IMR-90 (cell line): Measurements from ENCODE around the gene AHNAK2. TPM values are rescaled to one million over a fixed set of nuclear protein-coding genes. Genes with fewer than 3 reads are reported as not detected.

ENCODE experiments used
- ATAC-seq: fragments of 200-7000 bp; cut with Tn5 transposase; 2 replicates; pipeline ENCODE4 v1.9.1; 2020; ENCODE audit warnings: low read depth, mild to moderate bottlenecking, moderate library complexity
- BruUV-seq: library from RNA; stranded (reverse); fragments of 400-500 nt; replicated peaks from 2 replicates; lab custom pipeline; 2021; lab: Mats Ljungman, UMichigan
- CTCF ChIA-PET: fragments of 300-600 bp; formaldehyde crosslinking; extraction: SDS; loops from one replicate; lab custom pipeline; 2021; ENCODE audit warnings: antibody characterized with exemption; lab: Yijun Ruan, JAX
- POLR2A ChIA-PET: fragments of 300-600 bp; sonication (Branson Sonifier 250); formaldehyde crosslinking; loops from one replicate; lab custom pipeline; 2022; ENCODE audit warnings: antibody characterized with exemption; ENCODE audit not compliant: unreplicated experiment; lab: Charles Lee
- DNase-seq: peaks from one replicate; pipeline ENCODE4 v3.0.0; 2013
- H2AFZ ChIP-seq: replicated peaks from 2 replicates; pipeline ENCODE3; 2013; ENCODE audit warnings: low read length, mild to moderate bottlenecking; ENCODE audit not compliant: poor library complexity
- H2AK5ac ChIP-seq: 2 replicates; pipeline ENCODE4 v1.6.1; 2013; ENCODE audit warnings: low read depth, low read length, inconsistent platforms
- H2AK9ac ChIP-seq: replicated peaks from 2 replicates; pipeline ENCODE3; 2013; ENCODE audit warnings: mild to moderate bottlenecking, low read depth, low read length, moderate library complexity; ENCODE audit not compliant: poor library complexity
- H2BK120ac ChIP-seq: 2 replicates; pipeline ENCODE4 v1.6.1; 2013; ENCODE audit warnings: low read depth, low read length, inconsistent platforms
- H2BK15ac ChIP-seq: 3 replicates; pipeline ENCODE4 v1.6.1; 2013; ENCODE audit warnings: low read depth, low read length, inconsistent platforms
- H2BK20ac ChIP-seq: 2 replicates; pipeline ENCODE4 v1.6.1; 2013; ENCODE audit warnings: low read depth, mild to moderate bottlenecking, inconsistent platforms, low read length, moderate library complexity
- H2BK5ac ChIP-seq: 2 replicates; pipeline ENCODE4 v1.6.1; 2013; ENCODE audit warnings: mild to moderate bottlenecking, low read depth, low read length, inconsistent platforms; ENCODE audit not compliant: poor library complexity, severe bottlenecking
- H3K14ac ChIP-seq: replicated peaks from 2 replicates; pipeline ENCODE4 v1.6.1; 2013; ENCODE audit warnings: low read depth, low read length, inconsistent platforms
- H3K18ac ChIP-seq: 2 replicates; pipeline ENCODE4 v1.6.1; 2013; ENCODE audit warnings: low read depth, low read length, control low read depth
- H3K23ac ChIP-seq: 2 replicates; pipeline ENCODE4 v1.6.1; 2013; ENCODE audit warnings: low read depth, low read length, inconsistent platforms
- H3K27ac ChIP-seq: 2 replicates; pipeline ENCODE4 v1.5.1; 2013; ENCODE audit warnings: mild to moderate bottlenecking, control low read depth, low read length; ENCODE audit not compliant: insufficient read depth
- H3K27me3 ChIP-seq: 2 replicates; pipeline ENCODE4 v1.6.1; 2013; ENCODE audit warnings: low read length; ENCODE audit not compliant: control insufficient read depth, insufficient read depth
- H3K36me3 ChIP-seq: 2 replicates; pipeline ENCODE4 v1.6.1; 2013; ENCODE audit warnings: low read length, mixed read lengths; ENCODE audit not compliant: control insufficient read depth, insufficient read depth
- H3K4ac ChIP-seq: 2 replicates; pipeline ENCODE4 v1.6.1; 2013; ENCODE audit warnings: low read depth, low read length, inconsistent platforms
- H3K4me1 ChIP-seq: 2 replicates; pipeline ENCODE4 v1.6.1; 2013; ENCODE audit warnings: low read length, mixed read lengths; ENCODE audit not compliant: control insufficient read depth, insufficient read depth
- H3K4me2 ChIP-seq: 2 replicates; pipeline ENCODE4 v1.6.1; 2013; ENCODE audit warnings: low read depth, mild to moderate bottlenecking, control low read depth, low read length, moderate library complexity
- H3K4me3 ChIP-seq: 2 replicates; pipeline ENCODE4 v1.5.1; 2013; ENCODE audit warnings: low read depth, mild to moderate bottlenecking, control low read depth, low read length, moderate library complexity; ENCODE audit not compliant: insufficient read depth
- H3K56ac ChIP-seq: 2 replicates; pipeline ENCODE4 v1.6.1; 2013; ENCODE audit warnings: low read length, inconsistent platforms; ENCODE audit not compliant: insufficient read depth; ENCODE audit errors: extremely low read depth
- H3K79me1 ChIP-seq, 2 experiments: 2 replicates each; pipeline ENCODE4 v1.6.1; 2013; ENCODE audit warnings: low read length in 2 of 2, inconsistent platforms in 1 of 2, low read depth in 1 of 2
- H3K9ac ChIP-seq: 2 replicates; pipeline ENCODE4 v1.6.1; 2013; ENCODE audit warnings: low read depth, low read length, control low read depth
- H3K9me1 ChIP-seq: 2 replicates; pipeline ENCODE4 v1.6.1; 2013; ENCODE audit warnings: low read length, inconsistent platforms; ENCODE audit not compliant: insufficient read depth
- H3K9me3 ChIP-seq: 2 replicates; pipeline ENCODE4 v1.6.1; 2013; ENCODE audit warnings: low read length; ENCODE audit not compliant: control insufficient read depth, insufficient read depth
- H4K20me1 ChIP-seq: 2 replicates; pipeline ENCODE4 v1.6.1; 2013; ENCODE audit warnings: low read length, inconsistent platforms; ENCODE audit not compliant: insufficient read depth
- H4K5ac ChIP-seq: 2 replicates; pipeline ENCODE4 v1.6.1; 2013; ENCODE audit warnings: mild to moderate bottlenecking, low read depth, low read length, control low read depth
- H4K8ac ChIP-seq, 2 experiments: 2 replicates each; pipeline ENCODE4 v1.6.1; 2013; ENCODE audit warnings: low read depth in 2 of 2, low read length in 2 of 2, control low read depth in 1 of 2, inconsistent platforms in 1 of 2
- H4K91ac ChIP-seq: 2 replicates; pipeline ENCODE4 v1.6.1; 2013; ENCODE audit warnings: low read depth, low read length, inconsistent platforms; ENCODE audit not compliant: insufficient read depth
- BHLHE40 ChIP-seq: fragments of 150-350 bp; IDR thresholded peaks from 2 replicates; pipeline ENCODE4 v1.6.1; 2016; ENCODE audit warnings: mild to moderate bottlenecking, low read depth, low read length
- CEBPB ChIP-seq: IDR thresholded peaks from 2 replicates; pipeline ENCODE4 v1.6.1; 2012; ENCODE audit warnings: low read depth, low read length, improper control_type of control experiment
- CHD1 ChIP-seq: IDR thresholded peaks from 2 replicates; pipeline ENCODE4 v1.6.1; 2012; ENCODE audit warnings: low read depth, low read length, improper control_type of control experiment
- CTCF ChIP-seq: conservative IDR thresholded peaks from 2 replicates; pipeline ENCODE4 v1.5.1; 2012; ENCODE audit warnings: mild to moderate bottlenecking, low read depth, low read length, improper control_type of control experiment
- FOS ChIP-seq: fragments of 150-350 bp; IDR thresholded peaks from 2 replicates; pipeline ENCODE4 v1.6.1; 2016; ENCODE audit warnings: low read depth, low read length
- MXI1 ChIP-seq: IDR thresholded peaks from 2 replicates; pipeline ENCODE4 v1.6.1; 2012; ENCODE audit warnings: low read depth, mild to moderate bottlenecking, low read length, moderate library complexity, borderline replicate concordance
- NFE2L2 ChIP-seq: fragments of 150-350 bp; IDR thresholded peaks from 2 replicates; pipeline ENCODE4 v1.6.1; 2016; ENCODE audit warnings: low read depth, mild to moderate bottlenecking, low read length
- RCOR1 ChIP-seq: IDR thresholded peaks from 2 replicates; pipeline ENCODE4 v1.6.1; 2012; ENCODE audit warnings: mild to moderate bottlenecking, low read length, improper control_type of control experiment; ENCODE audit not compliant: insufficient replicate concordance
- WGBS, 2 experiments: methylation state at CpG; one replicate each; pipeline versions ENCODE4 v1.1.5 to v1.1.7; 2013; ENCODE audit warnings: missing lambda C conversion rate in 2 of 2; ENCODE audit not compliant: insufficient read length in 1 of 2; ENCODE audit errors: extremely low coverage in 2 of 2; 5-methylcytosine and 5-hydroxymethylcytosine counted together
- dilution Hi-C: fragments of 300-500 bp; cut with HindIII; formaldehyde crosslinking; loops from one replicate; pipeline ENCODE4 v1.14.3; 2018; ENCODE audit warnings: low sequenced_read_pairs; ENCODE audit not compliant: unreplicated experiment
- in situ Hi-C: fragments of 300-500 bp; cut with MboI; formaldehyde crosslinking; loops from 3 replicates; pipeline ENCODE4 v1.14.3; 2019; ENCODE audit warnings: low sequenced_read_pairs, inconsistent platforms, mixed read lengths
- intact Hi-C: fragments of 100-400 bp; cut with micrococcal nuclease; formaldehyde crosslinking; loops from 2 replicates; pipeline ENCODE4 v1.10.0; 2022
- polyA plus RNA-seq, 3 experiments: library from polyadenylated mRNA; depleted of rRNA; stranded (reverse); fragments of >200 nt; gene quantifications; 2 replicates each; pipeline ENCODE4 v1.2.3, GENCODE V29; 2012; ENCODE audit warnings: low replicate concordance in 1 of 3
- total RNA-seq: library from RNA; depleted of rRNA; stranded (reverse); fragments of >200 nt; gene quantifications from 2 replicates; pipeline ENCODE4 v1.2.3, GENCODE V29; 2012

Gene AHNAK2
- total and polyA plus RNA-seq, 2 of the 4 experiments (the other 2 are of a cell fraction) = 2.6 to 7.9 TPM

- no peak for DNase-seq
- Histone ChIP-seq H3K79me1 (no peaks in the 10 kb centered on the region), H3K27ac (no peak overlapping the region), H3K36me3 (no peaks in the 10 kb centered on the region), H2AFZ (no peak overlapping the region), H2BK5ac (no peak overlapping the region), H2BK120ac (no peak overlapping the region), H4K20me1 (no peaks in the 10 kb centered on the region), H3K9me3 (no peaks in the 10 kb centered on the region), H3K14ac (no peak overlapping the region), H3K4ac (no peak overlapping the region), H2AK5ac (no peak overlapping the region), H3K23ac (no peak overlapping the region), H3K18ac (no peak overlapping the region), H3K27me3 (peaks cover 24% of the 10 kb centered on the region), H4K5ac (no peak overlapping the region), H2BK15ac (no peak overlapping the region), H3K56ac (no peak overlapping the region), H2BK20ac (no peak overlapping the region), H3K9ac (no peak overlapping the region), H4K91ac (no peak overlapping the region), H2AK9ac (no peak overlapping the region), H4K8ac (no peak overlapping the region), H3K4me1 (no peaks in the 10 kb centered on the region), H3K9me1 (no peaks in the 10 kb centered on the region), H3K4me3 (no peak overlapping the region), H3K4me2 (no peak overlapping the region)
- ChIA-PET CTCF (interaction anchor here (0.9 kb wide), 1 partner anchor 19 kb away, joined by 7 read pairs; no protein-coding TSS in a partner anchor), POLR2A (no interaction called here)
- intact Hi-C loops = no loop called here
- 0% methylated on average over 1 of the region's 4 CpGs; no CpG with 5 or more reads in 1 of the 2 experiments for WGBS, 2 experiments
- BruUV-seq = no TSS peak
- ATAC-seq = no peak
- in situ Hi-C loops = no loop called here
- TF ChIP-seq MXI1 (no peak), RCOR1 (no peak), NFE2L2 (no peak), CEBPB (no peak), BHLHE40 (no peak), FOS (no peak), CHD1 (no peak), CTCF (no peak)
- dilution Hi-C loops = no loop called here
These were observed 60.2 kb downstream of the AHNAK2 start for GRCh38 chr14:104917993-104918392.
